Activated CD8-positive, alpha-beta memory T cell treated with anti-CD3 and anti-CD28 coated beads, Interleukin-2, amount 50 U/mL, for 1 hour (primary cell): Measurements from ENCODE around the gene PMCH.
"Not testable (repeated sequence)": the region's sequence is repeated elsewhere in the genome, so short reads cannot be mapped to it uniquely, and the experiment has no call there.

Source experiments
- DNase-seq: peaks from one replicate; pipeline ENCODE4 v3.0.0-alpha.2; 2020; ENCODE audit errors: extremely low read depth

PMCH gene

GRCh38 chr12:102197789-102198188 is at the start of gene PMCH:
Gene PMCH, minus strand, starts transcription at chr12:102197833. Its CDS starts 63 bp downstream, at chr12:102197770.
- no peak for DNase-seq

DNA sequence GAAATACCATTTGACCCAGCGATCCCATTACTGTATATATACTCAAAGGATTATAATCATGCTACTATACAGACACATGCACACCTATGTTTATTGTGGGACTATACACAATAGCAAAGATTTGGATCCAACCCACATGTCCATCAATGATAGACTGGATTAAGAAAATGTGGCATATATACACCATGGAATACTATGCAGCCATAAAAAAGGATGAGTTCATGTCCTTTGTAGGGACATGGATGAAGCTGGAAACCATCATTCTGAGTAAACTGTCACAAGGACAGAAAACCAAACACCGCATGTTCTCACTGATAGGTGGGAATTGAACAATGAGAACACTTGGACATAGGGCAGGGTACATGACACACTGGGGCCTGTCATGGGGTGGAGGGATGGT is 43.2 kb upstream of the PMCH start:
- not testable (repeated sequence) for DNase-seq

DNA sequence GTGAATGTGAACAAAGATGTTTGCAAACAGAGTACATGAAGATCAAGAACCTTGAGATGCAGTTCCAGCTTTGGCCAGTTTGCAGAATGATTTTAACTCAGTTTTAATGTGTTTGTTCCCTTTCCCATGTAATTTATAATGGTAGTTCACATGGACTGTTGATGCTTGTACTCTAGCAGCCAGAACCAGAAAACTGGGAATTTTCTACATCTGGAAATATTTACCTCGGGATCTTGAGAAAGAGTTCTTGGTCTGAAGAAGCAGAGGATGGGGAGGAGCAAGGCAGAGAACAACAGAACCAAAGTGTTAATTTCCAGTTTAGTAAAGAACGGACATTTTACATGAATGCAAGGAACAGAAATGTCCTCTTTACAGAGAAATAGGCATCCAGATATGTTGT is 37.0 kb upstream of the PMCH start:
- DNase-seq = no peak

DNA sequence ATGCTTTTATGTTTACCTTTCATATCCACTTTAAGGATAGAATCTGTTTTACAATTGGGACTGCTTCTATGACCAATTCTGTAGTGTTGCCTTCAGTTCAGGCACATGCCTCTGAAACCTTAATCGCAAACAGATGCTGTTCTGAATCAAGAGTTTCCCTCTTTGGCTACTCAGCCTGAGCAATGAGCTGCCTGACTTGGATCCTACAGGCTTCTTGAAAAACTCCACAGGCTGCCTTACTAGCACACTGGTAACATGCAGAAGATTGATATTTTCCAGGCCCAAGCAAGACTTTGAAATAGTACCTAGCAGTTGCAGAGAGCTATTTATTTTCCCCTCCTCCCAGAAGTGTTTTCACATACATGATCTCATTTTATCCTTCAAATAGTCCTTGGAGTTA is 34.8 kb upstream of the PMCH start:
- DNase-seq = no peak

DNA sequence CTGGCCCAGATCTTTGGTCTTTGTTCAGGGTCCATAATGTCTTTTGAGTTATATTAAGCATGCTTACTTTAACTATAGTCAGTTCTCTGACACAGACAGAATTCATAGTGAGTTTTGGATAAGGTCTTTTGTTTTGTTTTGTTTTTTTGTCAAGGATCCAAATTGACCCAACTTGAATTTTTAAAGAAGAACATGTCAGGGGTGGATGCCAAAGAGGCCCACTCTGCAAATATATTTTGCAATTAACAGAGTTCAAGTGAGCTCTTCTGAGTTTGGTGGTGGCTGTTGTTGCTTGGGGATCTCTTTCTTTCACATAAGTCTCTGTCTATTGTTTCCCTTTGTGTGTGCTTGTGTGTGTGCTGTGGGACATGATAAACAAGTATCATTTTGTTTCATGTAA is 34.4 kb upstream of the PMCH start:
- no peak for DNase-seq

DNA sequence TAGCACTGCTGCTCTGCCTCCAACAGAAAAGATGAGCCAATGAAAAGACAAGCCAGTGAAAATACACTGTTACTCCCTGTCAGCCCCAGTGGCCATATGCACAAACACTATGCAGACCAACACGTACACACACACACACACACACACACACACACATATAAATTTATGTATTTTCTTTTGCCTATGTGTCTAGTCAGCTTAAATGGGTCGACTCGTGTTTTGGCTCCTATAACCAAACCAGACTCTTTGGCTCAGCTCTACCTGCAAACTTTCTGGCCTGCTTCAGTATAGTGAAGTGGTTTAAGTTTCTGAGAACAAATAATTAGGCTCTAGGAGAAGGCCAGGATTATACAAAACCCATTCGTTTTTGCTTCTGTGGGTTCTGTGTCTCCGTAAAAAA is 30.3 kb upstream of the PMCH start:
- DNase-seq = no peak

DNA sequence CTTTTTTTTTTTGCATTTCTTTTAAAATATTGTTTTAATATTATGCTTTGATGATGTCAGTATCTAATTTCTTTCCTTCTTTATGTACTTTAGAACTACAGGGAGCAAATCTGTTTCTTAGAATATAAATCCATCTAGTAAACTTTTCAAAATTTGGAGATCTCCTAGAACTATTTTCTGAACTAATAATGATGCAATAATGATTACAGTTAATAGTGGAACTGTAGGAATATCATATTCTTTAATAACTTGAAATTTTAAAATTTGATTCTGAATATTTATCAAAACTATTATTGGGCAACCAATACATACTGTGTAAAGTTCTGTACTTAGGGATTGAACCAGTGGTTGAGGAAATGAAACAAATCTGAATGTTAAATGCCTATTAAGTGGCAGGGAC is 23.1 kb upstream of the PMCH start:
- DNase-seq = no peak

DNA sequence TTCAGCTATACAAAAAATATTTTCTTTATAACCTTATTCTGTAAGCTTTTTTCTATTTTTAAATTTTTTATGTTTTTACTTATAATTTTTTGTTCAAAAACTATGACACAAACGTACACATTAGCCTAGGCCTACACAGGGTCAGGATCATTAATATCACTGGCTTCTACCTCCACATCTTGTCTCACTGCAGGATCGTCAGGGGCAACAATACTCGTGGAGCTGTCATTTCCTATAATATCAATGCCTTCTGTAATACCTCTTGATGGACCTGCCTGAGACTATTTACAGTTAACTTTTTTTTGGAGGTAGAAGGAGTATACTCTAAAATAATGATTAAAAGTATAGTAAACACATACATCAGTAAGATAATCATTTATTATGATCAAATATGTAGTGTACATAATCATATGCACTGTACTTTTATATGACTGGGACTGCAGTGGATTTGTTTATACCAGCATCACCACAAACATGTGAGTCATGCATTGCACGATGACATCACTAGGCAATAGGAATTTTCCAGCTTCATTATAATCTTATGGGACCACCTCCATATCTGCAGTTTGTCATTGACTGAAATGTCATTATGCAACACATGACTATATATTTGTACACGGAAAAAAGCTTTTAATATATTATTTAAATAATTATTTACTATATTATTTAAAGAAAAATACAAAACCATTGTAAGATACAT is 18.5 kb upstream of the PMCH start:
- DNase-seq = no peak

GRCh38 chr12:102204025-102204424 is 6.4 kb upstream of the PMCH start:
- DNase-seq = no peak

DNA sequence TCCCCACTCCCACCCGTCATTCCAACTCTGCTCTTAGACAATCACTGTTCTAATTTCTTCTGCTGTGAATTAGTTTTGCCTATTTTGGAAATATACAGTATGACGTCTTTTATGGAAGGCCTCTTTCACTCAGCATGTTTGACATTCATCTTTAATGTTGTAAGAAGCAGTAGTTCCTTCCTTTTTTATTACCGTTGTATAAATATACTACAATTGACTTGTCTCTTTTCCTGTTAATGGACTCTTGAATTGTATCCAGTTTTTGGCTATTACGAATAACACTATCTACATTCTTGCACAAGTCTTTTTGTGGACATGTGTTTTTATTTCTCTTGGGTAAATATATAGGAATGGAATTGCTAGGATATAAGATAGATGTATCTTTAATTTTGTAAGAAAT is 4.9 kb upstream of the PMCH start:
- DNase-seq = no peak

DNA sequence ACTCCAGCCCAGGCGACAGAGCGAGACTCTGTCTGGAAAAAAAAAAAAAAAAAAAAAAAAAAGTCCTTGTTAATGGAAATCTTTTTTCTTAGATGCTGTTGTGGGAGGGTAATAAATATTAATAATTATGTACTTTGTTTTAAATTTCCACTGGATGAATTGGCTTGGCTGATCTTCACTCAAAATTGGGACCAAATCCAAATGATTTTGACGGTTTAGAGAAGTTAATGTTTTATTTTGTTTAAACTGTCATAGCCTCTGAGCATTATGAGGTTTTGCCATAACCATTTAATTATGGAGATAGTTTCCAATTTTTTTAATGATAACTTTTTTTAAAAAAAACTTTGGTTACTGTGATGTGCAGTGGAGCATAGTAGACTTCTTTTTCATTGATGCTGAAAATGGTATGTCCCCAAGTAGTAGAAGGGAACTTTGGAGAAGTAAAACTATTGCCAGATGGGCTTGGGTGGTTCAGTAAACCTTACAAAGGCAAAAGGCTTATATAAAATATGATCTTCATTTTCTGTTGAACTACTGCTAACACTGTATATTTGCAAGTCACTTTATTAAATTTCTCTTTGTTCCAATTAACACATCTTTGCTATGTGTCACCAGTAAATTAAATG is 3.9 kb upstream of the PMCH start:
- no peak for DNase-seq

- DNase-seq = no peak
Observed at GRCh38 chr12:102195826-102196225, 1.8 kb downstream of the PMCH start.

DNA sequence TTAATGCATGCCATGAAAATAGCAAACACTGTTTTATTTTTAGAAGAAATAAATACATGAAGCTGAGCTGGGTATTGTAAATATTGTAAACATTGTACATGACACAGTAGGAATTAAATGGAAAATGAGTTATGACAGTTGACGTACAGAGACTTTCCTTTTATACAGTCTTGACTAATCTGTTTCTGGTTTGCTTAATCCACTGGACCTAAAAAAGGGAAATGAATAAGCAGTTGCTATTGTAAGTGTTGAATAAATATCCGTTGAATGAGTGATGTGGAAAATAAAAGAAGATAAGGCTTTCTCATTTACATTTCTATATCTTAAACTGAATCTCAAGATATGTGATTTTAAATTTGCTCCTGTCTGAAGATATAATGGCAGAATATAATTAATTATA is 15.0 kb downstream of the PMCH start:
- DNase-seq = no peak

- no peak for DNase-seq
Observed at GRCh38 chr12:102174761-102175160, 22.9 kb downstream of the PMCH start.

GRCh38 chr12:102174117-102174516 is 23.5 kb downstream of the PMCH start:
- DNase-seq = no peak

DNA sequence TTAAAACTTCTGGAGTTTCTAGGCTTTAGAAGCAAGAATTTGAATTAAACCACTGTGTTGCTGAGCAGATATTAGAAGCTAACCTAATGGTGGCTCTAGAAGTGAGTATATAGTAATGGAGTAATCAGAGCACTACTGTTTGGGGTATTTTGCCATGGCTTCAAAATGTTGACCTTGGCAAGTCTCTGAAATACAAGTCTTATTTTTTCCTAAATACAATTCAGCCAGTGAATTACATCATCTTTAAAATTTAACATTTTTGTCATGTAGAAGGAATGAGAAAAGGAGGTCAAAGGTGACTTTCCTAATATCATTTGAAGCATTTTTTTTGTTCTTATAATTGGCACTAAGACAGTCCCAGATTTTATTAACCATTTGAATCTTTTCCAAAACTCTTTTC is 25.2 kb downstream of the PMCH start:
- no peak for DNase-seq

DNA sequence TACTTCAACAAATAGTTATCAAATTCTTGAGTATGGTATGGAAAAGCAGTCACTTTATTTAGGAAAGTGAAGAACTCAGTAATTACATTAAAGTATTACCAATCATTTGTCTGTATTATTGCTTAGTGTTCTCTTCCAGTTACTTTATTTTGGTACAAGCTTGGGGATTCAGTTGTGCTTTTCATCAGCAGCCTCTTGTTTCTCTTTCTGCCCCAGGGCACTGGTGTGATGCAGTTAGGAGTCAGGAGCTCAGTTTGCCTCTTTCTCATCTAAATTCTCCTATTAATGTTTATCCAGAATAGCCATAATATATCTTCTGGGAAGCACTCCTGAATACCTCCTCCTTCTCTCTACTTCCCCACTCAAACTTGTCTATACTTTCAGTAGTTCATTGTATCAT is 25.7 kb downstream of the PMCH start:
- DNase-seq = no peak

GRCh38 chr12:102169922-102170621 is 27.6 kb downstream of the PMCH start:
- DNase-seq = no peak

DNA sequence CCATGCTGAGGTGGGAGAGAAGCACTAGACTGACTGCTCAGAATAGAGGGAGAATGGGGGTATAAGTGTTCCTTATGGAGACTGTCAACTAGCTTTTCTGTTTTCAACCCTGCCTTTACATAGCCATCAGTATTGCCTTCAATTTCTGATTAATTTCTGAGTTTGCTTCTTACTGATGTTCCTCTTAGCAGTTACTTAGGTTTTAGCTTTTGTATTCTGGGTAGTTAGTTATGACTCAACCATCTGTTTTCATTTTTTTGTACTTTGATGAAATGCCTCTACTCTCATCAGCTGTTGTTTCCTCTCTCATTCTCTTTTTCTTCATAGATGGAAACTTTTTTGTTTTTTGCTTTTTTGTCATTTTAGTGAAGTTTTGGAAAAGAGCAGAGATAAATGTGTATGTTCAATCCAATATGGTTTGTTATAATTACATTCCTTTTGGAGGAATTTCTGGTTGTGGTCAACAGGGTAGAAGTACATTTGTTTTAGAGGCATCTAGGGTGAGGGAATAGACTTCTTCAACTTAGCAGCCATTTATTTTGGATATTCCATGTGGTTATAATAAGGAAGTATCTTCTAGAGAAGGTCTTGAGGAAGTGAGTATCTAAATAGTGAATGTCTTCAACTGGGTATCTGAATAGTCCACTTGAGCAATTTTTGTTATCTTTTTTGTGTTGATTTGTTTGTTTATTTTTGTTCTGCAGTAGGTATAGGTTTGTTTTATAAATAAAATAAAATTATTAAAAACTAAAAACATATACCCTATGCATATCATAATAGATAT is 29.6 kb downstream of the PMCH start:
- DNase-seq = no peak

DNA sequence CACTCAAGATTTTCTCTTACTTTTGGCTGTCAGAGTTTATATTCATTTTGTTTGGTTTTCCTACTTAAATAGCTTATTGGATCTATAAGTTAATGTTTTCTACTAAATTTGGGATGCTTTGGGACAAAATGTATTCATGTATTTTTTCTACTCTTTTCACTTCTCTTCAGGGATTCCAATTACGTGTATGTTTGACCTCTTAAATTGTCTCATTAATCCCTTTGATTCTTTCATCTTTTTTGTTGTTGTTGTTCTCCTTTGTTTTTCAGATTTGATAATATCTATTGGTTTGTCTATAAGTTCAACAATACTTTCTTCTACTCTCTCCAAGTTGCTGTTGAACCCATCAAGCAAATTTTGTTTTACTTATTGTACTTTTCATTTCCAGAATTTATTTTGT is 34.2 kb downstream of the PMCH start:
- DNase-seq = no peak

GRCh38 chr12:102155206-102155605 is 42.4 kb downstream of the PMCH start:
- DNase-seq = not testable (repeated sequence)

DNA sequence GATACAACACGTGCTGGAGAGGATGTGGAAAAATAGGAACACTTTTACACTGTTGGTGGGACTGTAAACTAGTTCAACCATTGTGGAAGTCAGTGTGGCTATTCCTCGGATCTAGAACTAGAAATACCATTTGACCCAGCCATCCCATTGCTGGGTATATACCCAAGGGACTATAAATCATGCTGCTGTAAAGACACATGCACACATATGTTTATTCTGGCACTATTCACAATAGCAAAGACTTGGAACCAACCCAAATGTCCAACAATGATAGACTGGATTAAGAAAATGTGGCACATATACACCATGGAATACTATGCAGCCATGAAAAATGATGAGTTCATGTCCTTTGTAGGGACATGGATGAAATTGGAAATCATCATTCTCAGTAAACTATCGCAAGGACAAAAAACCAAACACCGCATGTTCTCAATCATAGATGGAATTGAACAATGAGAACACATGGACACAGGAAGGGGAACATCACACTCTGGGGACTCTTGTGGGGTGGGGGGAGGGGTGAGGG is 50.5 kb downstream of the PMCH start:
- DNase-seq = not testable (repeated sequence)
